ENCODE data around the gene ATP1A3.

DNA sequence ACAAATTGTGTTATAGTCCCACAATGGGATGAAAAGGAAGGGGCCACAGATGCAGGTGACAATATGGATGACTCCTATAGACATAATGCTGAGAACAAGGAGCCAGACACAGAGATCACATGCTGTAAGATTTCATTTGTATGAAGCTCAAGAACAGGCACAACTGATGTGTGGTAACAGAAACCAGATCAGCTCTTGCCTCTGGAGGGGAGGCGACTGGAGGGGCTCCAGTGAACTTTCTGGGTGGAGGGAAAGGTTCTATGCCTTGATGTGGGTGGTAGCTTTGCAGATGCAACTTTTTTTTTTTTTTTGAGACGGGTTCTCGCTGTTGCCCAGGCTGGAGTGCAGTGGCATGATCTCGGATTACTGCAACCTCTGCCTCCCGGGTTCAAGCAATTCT lies 28.9 kb downstream of the ATP1A3 start:
- TF ChIP-seq, protein P1, sequence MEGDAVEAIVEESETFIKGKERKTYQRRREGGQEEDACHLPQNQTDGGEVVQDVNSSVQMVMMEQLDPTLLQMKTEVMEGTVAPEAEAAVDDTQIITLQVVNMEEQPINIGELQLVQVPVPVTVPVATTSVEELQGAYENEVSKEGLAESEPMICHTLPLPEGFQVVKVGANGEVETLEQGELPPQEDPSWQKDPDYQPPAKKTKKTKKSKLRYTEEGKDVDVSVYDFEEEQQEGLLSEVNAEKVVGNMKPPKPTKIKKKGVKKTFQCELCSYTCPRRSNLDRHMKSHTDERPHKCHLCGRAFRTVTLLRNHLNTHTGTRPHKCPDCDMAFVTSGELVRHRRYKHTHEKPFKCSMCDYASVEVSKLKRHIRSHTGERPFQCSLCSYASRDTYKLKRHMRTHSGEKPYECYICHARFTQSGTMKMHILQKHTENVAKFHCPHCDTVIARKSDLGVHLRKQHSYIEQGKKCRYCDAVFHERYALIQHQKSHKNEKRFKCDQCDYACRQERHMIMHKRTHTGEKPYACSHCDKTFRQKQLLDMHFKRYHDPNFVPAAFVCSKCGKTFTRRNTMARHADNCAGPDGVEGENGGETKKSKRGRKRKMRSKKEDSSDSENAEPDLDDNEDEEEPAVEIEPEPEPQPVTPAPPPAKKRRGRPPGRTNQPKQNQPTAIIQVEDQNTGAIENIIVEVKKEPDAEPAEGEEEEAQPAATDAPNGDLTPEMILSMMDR (IDR thresholded peaks at IDR 0.05; ENCODE audit: low read length): no peak
- TF ChIP-seq EZH2 (optimal IDR thresholded peaks at IDR 0.05; ENCODE audit: low read depth, low read length): no peak
